Urothelium cell line (cell line): ENCODE data around the gene PAX5.

ENCODE experiments used
- DNase-seq: peaks from one replicate; pipeline ENCODE4 v3.0.0; 2011; ENCODE audit warnings: low spot score, mixed read lengths
- FAIRE-seq: peaks from 2 replicates; lab custom pipeline; 2011; peaks lifted over from hg19 to GRCh38; lab: Jason Lieb, UNC

PAX5 gene

GRCh38 chr9:36865731-36866635 is 168.1 kb downstream of the PAX5 start:
- DNase-seq (no peak), FAIRE-seq (no peak)

DNA sequence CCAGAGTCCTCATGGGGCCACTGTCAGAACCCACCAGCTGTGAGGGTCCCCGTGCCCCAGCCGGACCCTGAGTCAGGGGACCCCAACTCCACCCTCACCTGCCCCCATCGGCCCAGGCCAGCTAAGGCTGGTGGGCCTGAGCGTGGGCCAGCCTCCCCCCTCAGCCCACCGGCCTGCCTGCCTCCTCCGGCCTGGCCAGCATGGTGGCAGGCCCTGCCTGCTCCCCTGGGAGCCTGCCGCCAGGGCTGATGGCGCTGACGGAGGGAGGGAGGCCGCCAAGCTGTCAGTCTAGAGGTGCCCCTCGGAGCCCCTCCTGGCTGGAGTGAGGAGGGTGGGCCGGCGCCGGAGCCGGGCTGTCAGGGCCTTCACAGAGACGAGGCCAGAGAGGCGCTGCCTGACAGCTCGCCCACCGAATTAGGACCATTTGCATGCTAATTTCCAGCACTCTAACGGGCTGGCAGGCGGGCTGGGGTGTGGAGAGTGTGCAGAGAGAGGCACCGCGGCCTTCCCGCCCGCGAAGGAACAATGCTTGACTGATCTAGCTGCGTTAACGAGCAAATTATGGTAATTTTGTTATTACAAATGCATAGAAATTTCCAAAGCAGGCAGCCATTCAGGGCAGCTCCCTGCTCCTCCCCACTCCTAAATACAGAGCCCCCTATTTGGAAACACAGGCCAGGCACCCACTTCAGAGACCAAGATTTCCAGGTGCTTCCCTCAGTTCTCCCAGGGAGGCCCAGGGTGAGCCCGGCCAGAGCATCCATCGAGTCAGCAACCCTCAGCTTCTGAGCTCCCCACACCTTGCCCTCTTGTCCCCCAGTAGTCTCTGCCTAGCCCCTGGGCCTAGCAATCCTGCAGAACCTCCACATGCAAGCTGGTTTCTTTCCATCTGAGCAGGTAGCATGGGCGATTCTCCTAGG is 169.3 kb downstream of the PAX5 start:
- no peak for DNase-seq
- no peak for FAIRE-seq

DNA sequence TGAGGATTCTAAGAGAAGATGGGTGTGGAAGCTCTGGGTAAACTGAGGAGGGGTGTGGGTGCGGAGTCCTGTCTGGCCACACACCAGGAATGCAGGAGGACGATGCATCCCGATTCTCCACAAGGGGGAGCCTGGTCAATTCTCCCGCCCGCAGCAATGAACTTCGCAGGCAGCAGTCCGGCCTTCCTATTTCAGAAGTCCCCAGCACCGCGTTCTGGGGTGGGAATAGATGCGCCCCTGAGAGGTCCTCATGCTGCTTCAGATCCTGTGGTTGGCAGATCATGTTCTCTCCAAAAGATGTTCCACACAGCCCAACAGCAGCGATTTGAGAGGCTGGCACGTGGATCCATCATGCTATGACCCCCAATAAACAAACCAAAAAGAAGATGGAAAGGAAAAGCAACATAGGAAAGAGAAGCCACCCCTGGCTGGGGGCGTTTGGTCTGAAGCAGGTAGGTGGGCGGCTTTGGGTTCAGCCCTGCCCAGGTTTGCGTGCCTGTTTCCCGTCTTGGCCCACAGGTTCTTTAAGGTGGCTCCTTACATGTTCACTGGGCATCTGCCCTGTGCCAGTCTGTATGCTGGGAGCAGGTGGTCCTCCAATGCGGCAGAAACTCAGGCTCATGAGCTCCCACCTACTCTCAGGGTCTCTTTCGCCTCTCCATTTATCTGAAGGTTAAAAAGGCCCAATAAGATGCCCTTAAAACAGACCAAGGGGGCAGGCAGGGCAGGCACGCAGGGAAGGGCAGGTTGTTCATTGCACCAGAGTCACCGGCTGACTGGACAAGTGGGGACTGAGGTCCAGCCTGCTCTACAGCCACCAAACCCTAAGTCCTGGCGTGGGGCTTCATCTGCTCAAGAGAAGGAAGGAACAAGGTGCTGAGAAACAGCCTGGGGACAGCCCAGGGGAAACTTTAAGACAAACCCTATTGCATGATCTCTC is 171.6 kb downstream of the PAX5 start:
- FAIRE-seq (no peak), DNase-seq (peak; percentile 58)

GRCh38 chr9:36861528-36862205 is 172.4 kb downstream of the PAX5 start:
- no peak for DNase-seq
- no peak for FAIRE-seq

- FAIRE-seq (no peak), DNase-seq (no peak)
These were observed 175.2 kb downstream of the PAX5 start for GRCh38 chr9:36858805-36859375.

DNA sequence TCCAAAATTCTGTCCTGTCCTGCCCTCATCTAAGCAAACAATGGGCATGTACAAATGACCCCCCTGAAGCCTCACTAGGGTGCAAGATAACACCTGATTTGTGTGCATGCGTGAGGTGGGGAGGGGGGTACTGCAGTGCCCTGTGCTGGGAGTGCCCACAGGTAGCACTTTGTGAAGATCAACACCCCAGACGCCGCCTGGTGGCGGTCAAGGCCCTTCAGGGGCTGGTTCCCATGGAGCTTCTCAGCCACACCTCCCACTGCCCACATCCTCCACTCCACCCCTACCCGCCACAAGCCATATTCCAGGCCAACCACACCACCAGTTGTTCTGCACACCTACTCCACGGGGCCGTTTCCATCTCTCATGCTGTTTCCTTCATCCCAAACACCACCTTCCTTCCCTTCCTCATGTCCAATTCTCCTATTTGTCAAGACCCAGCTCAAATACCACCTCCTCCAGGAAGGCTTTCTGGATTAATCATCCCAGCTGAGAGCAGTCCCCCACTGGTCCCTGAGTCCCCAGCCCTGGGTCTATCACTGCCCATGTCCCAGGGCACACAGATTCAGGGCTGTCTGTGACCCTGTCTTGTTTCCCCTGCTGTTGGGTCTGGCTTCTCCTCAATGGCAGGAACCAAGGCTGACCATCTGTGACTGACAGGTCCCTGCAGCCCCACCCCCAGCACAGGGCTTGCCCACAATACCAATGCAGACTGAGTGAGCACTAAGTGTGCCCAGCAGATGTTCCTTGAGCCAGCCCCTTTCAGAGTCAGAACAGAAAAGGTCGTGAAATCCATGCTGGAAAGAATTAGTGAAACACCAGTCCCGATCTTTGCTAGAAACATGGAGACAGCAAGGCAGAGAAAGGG is 178.4 kb downstream of the PAX5 start:
- DNase-seq (peak; percentile 70), FAIRE-seq (no peak)

DNA sequence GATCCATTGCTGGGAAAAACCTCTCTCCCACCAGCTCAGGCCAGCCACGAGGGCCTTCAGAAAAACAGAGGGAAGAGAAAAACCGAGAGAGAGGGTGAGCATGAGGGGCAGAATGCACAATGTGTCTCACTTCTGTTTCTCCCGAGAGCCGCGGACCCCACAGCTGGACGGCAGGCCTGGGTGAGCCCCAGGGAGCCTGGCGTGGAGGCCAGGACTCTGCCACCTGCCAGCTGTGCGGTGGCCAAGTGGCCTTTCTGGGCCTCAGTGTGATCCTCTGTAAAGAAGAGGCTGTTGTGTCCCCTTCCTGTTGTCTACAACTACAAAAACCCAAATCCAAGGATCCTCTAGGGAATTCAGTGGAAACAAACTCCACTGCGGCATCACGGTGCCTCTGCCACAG is 179.3 kb downstream of the PAX5 start:
- FAIRE-seq (no peak), DNase-seq (no peak)

- no peak for DNase-seq
- FAIRE-seq: no peak
These were observed 180.0 kb downstream of the PAX5 start for GRCh38 chr9:36854034-36854433.

GRCh38 chr9:36853233-36853632 is 180.8 kb downstream of the PAX5 start:
- FAIRE-seq (no peak), DNase-seq (no peak)

- FAIRE-seq (no peak), DNase-seq (no peak)
These were observed 184.1 kb downstream of the PAX5 start for GRCh38 chr9:36849943-36850342.

DNA sequence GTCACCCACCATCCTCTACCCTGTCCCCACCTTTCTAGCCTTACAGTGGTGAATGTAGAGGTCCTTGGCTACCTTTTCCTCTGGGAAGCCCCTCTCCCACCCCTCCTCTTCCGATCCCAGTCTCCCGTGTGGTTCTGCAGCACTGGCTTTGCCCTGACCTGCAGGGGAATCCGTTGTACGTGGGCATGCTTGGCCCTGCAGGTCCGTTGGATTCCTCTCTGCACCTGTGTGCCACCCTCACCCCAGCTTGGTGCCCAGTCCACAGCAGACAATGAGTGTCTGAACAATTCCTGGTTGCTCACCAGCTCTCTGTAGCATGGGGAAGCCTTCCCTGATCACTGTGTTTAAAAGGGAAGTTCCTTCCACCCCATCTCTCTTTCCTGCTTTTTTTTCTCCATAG is 185.1 kb downstream of the PAX5 start:
- DNase-seq (no peak), FAIRE-seq (no peak)

DNA sequence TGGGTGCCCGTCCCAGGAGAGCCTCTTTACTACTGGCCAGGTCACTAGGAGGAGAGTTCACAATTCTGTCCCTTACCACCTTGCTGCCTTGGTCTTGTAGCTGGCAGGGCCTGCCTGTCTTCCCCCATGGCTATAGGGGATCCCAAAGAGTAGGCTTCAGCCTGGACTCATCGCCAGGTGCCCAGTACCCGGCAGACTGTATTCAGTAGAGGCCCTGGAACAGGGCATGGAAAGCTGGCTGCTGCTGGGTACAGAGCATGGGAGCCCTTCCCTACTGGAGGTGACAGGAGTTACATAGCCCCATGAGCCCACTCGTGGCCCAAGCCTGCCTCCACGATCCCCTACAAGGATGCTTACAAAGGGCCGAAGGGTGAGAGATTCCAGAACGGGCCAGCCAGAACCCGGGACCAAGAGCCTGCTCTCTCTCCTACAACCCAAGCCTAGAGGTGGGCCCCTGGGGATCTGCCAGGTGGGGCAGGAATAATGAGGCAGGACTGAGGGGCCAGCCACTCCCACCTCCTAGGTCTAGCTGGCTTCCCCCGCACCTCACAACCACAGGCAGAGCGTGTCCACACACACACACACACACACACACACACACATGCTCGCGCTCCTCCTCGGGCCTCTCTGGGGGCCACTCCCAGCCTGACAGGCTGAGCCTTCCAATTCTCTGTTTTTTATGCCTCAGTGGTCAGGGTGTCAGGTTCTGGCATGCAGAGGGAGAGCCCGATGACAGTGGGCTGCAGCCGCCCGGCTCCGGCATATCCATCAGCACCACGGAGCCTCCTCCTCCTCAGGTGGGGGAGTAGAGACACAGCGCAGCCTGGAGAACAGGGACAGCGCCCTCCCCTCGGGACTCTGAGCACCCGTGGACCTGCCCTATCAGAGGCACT is 186.0 kb downstream of the PAX5 start:
- FAIRE-seq (no peak), DNase-seq (no peak)

DNA sequence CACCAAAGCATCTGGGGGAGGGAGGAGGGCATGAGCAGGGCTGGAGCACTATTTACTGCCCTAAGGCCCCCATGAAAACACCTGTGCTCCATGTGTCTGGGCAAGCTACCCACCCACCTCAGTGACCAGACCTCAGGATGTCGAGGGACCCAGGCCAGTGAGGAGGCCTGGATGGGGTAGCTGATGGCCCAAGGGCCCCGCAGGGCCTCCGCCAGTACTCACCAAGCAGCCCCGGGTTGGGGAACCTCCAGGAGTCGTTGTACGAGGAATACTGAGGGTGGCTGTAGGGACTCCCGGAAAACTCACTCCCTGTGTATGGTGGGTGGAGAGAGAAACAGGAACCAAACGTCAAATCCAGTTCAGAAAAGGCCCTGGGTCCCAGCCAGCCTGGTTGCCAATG is 187.4 kb downstream of the PAX5 start:
- no peak for DNase-seq
- no peak for FAIRE-seq

GRCh38 chr9:36845844-36846243 is 188.2 kb downstream of the PAX5 start:
- DNase-seq: no peak
- FAIRE-seq: no peak

- no peak for DNase-seq
- no peak for FAIRE-seq
These were observed 189.1 kb downstream of the PAX5 start for GRCh38 chr9:36844961-36845360.

GRCh38 chr9:36843964-36844363 is 190.1 kb downstream of the PAX5 start:
- no peak for DNase-seq
- no peak for FAIRE-seq

DNA sequence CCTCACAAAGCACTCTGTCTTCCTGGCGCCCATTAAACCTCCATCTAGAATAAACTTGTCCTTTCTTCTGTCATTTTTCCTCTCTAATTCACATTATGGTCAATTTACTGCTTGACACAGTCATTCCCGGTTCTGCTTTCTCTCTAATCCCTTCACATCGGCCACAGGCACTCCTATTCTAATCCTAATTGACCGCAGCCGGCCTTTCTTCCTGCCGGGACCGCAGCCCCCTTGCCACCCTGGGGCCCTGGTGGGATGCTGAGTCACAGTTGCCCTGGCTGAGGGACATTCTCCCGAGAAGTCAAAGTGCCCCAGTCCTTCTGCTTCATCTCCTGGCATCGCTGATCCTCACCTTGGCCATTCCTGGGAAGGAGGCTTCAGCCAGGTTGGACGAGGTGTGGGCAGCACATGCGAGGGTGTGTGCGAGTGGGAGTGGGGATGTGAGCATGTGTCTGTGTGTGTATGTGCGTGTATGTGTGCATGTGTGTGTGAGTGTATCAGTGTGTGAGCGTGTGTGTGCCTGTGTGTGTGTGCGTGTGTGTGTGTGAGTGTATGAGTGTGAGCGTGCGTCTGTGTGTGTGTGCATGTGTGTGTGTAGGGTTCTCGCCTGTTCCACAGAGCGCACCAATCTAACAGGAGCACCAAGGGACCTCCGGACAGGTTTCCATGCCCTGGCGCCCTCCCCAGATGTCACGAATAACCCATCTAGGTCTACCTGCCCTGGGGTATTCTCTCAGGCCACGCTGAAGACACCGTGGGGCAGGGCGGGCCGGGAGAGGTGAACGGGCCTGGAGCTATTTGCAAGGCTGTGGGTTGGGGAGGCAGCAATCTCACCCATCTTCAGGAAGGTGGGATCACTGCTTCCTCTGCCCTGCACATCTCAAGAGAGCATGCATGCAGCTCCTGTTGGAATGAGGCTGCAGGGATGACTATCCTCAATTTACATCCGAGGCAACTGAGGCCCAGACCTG is 191.2 kb downstream of the PAX5 start:
- FAIRE-seq (peak; percentile 97), DNase-seq (no peak)
